ENCODE data around the gene JUN.

Gene JUN

GRCh38 chr1:58746757-58747156, 37.1 kb downstream of the JUN start:
- TF ChIP-seq TAF1 (IDR thresholded peaks at IDR 0.05; ENCODE audit: borderline replicate concordance, insufficient read depth, low read length) = no peak
- no peak for TF ChIP-seq FOXP2 (optimal IDR thresholded peaks at IDR 0.05; ENCODE audit: borderline replicate concordance, extremely low read depth, extremely low read length, insufficient read depth)
- TF ChIP-seq SIN3A (IDR thresholded peaks at IDR 0.05; ENCODE audit: borderline replicate concordance, insufficient read depth, low read length) = no peak
- TF ChIP-seq POLR2AphosphoS5 (IDR thresholded peaks at IDR 0.05; ENCODE audit: low read depth, low read length) = no peak
- no peak for TF ChIP-seq REST (IDR thresholded peaks at IDR 0.05; ENCODE audit: insufficient read depth in 1 of 2, low read depth in 2 of 2, low read length in 2 of 2)

- no peak for TF ChIP-seq TAF1 (IDR thresholded peaks at IDR 0.05; ENCODE audit: borderline replicate concordance, insufficient read depth, low read length)
- no peak for TF ChIP-seq POLR2AphosphoS5 (IDR thresholded peaks at IDR 0.05; ENCODE audit: low read depth, low read length)
- TF ChIP-seq SIN3A (IDR thresholded peaks at IDR 0.05; ENCODE audit: borderline replicate concordance, insufficient read depth, low read length) = no peak
- no peak for TF ChIP-seq REST (IDR thresholded peaks at IDR 0.05; ENCODE audit: insufficient read depth in 1 of 2, low read depth in 2 of 2, low read length in 2 of 2)
- TF ChIP-seq FOXP2 (optimal IDR thresholded peaks at IDR 0.05; ENCODE audit: borderline replicate concordance, extremely low read depth, extremely low read length, insufficient read depth) = no peak
Measured at GRCh38 chr1:58746182-58746581, 37.7 kb downstream of the JUN start.

GRCh38 chr1:58745666-58746065, 38.2 kb downstream of the JUN start:
- TF ChIP-seq TAF1 (IDR thresholded peaks at IDR 0.05; ENCODE audit: borderline replicate concordance, insufficient read depth, low read length) (no peak), REST (IDR thresholded peaks at IDR 0.05; ENCODE audit: insufficient read depth in 1 of 2, low read depth in 2 of 2, low read length in 2 of 2) (no peak), SIN3A (IDR thresholded peaks at IDR 0.05; ENCODE audit: borderline replicate concordance, insufficient read depth, low read length) (no peak), FOXP2 (optimal IDR thresholded peaks at IDR 0.05; ENCODE audit: borderline replicate concordance, extremely low read depth, extremely low read length, insufficient read depth) (no peak), POLR2AphosphoS5 (IDR thresholded peaks at IDR 0.05; ENCODE audit: low read depth, low read length) (no peak)

- TF ChIP-seq TAF1 (IDR thresholded peaks at IDR 0.05; ENCODE audit: borderline replicate concordance, insufficient read depth, low read length) (no peak), POLR2AphosphoS5 (IDR thresholded peaks at IDR 0.05; ENCODE audit: low read depth, low read length) (no peak), REST (IDR thresholded peaks at IDR 0.05; ENCODE audit: insufficient read depth in 1 of 2, low read depth in 2 of 2, low read length in 2 of 2) (no peak), SIN3A (IDR thresholded peaks at IDR 0.05; ENCODE audit: borderline replicate concordance, insufficient read depth, low read length) (no peak), FOXP2 (optimal IDR thresholded peaks at IDR 0.05; ENCODE audit: borderline replicate concordance, extremely low read depth, extremely low read length, insufficient read depth) (no peak)
Measured at GRCh38 chr1:58745117-58745516, 38.7 kb downstream of the JUN start.

Measured in PFSK-1 (cell line).